Transverse colon (tissue), 4 donors: ENCODE data around the gene BRICD5.

ENCODE experiments used
- EP300 ChIP-seq: sonication (generic); formaldehyde crosslinking; IDR thresholded peaks from one replicate; pipeline ENCODE4 v1.6.1; 2017; ENCODE audit warnings: antibody characterized with exemption, low read depth
- POLR2A ChIP-seq: fragments of 450-650 bp; IDR thresholded peaks from one replicate; pipeline ENCODE4 v1.6.1; 2016; ENCODE audit warnings: antibody characterized with exemption, mild to moderate bottlenecking, moderate library complexity
- POLR2AphosphoS5 ChIP-seq, 3 donors: sonication (generic); formaldehyde crosslinking; IDR thresholded peaks; one replicate each; pipeline ENCODE4 v1.6.1; 2016; ENCODE audit warnings: antibody characterized with exemption in 3 of 3
- TF ChIP-seq, protein P1 (sequence below), 5 experiments: fragments of 200-600 bp in 3 of 5; fragments of 450-650 bp in 2 of 5; sonication (generic) in 3 of 5; IDR thresholded peaks; 1 replicate in 2 of 5; 2 replicates in 3 of 5; pipeline ENCODE4 v1.5.1; 2016 to 2017; ENCODE audit warnings: antibody characterized with exemption in 5 of 5, inconsistent platforms in 3 of 5, mild to moderate bottlenecking in 2 of 5, moderate library complexity in 1 of 5

DNA sequence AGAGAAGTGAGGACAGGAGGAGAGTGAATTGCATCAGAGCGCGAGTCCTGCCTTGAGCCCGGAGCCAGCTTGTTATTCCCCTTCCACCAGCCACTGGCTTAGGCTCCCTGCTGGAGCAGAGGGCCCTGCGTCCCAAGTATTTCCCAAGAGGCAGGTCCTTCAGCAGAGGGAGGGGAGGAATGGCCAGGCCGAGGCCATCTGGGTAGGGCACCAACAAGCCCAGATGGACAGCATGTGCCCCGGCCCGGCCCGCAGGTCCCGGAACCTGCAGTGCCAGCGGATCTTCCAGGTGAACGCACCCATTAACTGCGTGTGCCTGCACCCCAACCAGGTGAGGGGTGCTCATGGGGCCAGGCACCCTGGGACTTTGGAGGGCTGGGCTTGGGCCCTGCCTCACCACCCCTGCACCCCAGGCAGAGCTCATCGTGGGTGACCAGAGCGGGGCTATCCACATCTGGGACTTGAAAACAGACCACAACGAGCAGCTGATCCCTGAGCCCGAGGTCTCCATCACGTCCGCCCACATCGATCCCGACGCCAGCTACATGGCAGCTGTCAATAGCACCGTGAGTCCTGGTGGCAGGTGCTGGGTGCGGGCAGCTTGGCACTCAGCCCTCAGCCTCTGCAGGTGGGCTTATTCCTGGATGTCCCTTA is 3.8 kb downstream of the BRICD5 start:
- TF ChIP-seq, protein P1, sequence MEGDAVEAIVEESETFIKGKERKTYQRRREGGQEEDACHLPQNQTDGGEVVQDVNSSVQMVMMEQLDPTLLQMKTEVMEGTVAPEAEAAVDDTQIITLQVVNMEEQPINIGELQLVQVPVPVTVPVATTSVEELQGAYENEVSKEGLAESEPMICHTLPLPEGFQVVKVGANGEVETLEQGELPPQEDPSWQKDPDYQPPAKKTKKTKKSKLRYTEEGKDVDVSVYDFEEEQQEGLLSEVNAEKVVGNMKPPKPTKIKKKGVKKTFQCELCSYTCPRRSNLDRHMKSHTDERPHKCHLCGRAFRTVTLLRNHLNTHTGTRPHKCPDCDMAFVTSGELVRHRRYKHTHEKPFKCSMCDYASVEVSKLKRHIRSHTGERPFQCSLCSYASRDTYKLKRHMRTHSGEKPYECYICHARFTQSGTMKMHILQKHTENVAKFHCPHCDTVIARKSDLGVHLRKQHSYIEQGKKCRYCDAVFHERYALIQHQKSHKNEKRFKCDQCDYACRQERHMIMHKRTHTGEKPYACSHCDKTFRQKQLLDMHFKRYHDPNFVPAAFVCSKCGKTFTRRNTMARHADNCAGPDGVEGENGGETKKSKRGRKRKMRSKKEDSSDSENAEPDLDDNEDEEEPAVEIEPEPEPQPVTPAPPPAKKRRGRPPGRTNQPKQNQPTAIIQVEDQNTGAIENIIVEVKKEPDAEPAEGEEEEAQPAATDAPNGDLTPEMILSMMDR (IDR thresholded peaks at IDR 0.05) = no peak
- TF ChIP-seq POLR2AphosphoS5 (IDR thresholded peaks at IDR 0.05) (no peak), POLR2A (no peak), EP300 (no peak)
